Type B pancreatic cell (in vitro differentiated cells): ENCODE measurements around the gene ALG8. TPM values are rescaled to one million over a fixed set of nuclear protein-coding genes. Genes with fewer than 3 reads are reported as not detected.

Experiments used
- DNase-seq: peaks from one replicate; pipeline ENCODE4 v3.0.0; 2021; ENCODE audit warnings: mixed read lengths; ENCODE audit not compliant: unreplicated experiment; ENCODE audit errors: extremely low spot score
- H3K27ac Mint-ChIP-seq: 2 replicates; pipeline ENCODE4 v1.8.0; 2021; ENCODE audit warnings: mild to moderate bottlenecking, mixed read lengths
- H3K27me3 Mint-ChIP-seq: 2 replicates; pipeline ENCODE4 v1.8.0; 2021; ENCODE audit warnings: mixed read lengths
- H3K36me3 Mint-ChIP-seq: 2 replicates; pipeline ENCODE4 v1.8.0; 2021; ENCODE audit warnings: mixed read lengths
- H3K4me1 Mint-ChIP-seq: one replicate; pipeline ENCODE4 v1.8.0; 2021; ENCODE audit warnings: mixed read lengths; ENCODE audit not compliant: unreplicated experiment
- H3K4me3 Mint-ChIP-seq: 2 replicates; pipeline ENCODE4 v1.8.0; 2021; ENCODE audit warnings: mild to moderate bottlenecking, mixed read lengths
- H3K9me3 Mint-ChIP-seq: 2 replicates; pipeline ENCODE4 v1.8.0; 2021; ENCODE audit warnings: mixed read lengths
- CTCF ChIP-seq: fragments of 200-600 bp; sonication (generic); conservative IDR thresholded peaks from 2 replicates; pipeline ENCODE4 v1.5.0; 2021; ENCODE audit warnings: antibody characterized with exemption, mild to moderate bottlenecking
- total RNA-seq: library from RNA; stranded (reverse); gene quantifications from 2 replicates; pipeline ENCODE4 v1.2.1, GENCODE V29; 2021; ENCODE audit warnings: low replicate concordance

The ALG8 gene
- total RNA-seq, 1 donor from 2014 or later: 71.8 TPM

DNA sequence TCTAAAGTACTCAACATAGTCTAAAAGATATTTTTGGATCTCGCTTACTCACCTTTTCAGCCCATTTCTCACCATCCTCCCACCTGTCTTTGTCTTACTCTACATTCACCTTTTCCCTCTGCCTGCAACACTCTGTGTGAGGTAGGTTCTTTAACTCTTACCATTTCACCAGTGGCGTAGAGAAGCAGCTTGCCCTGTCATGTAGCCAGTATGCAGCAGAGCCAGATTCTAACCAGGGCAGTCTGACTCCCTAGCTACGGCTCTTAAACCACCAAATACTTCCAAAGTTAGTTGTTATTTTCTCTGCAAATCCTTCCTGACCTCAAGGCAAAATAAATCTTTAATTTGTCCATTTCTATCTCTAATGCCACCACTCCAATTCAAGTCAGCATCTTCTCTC, 7.5 kb downstream of the ALG8 start:
- H3K36me3 Mint-ChIP-seq: peaks cover 20% of the 10 kb centered on the region
- H3K4me3 Mint-ChIP-seq: no peak overlapping the region
- H3K27ac Mint-ChIP-seq: peak overlapping the region; percentile 3
- peaks cover 5% of the 10 kb centered on the region for H3K4me1 Mint-ChIP-seq
- no peak for DNase-seq
- no peaks in the 10 kb centered on the region for H3K27me3 Mint-ChIP-seq
- TF ChIP-seq CTCF: no peak
- H3K9me3 Mint-ChIP-seq: no peaks in the 10 kb centered on the region

DNA sequence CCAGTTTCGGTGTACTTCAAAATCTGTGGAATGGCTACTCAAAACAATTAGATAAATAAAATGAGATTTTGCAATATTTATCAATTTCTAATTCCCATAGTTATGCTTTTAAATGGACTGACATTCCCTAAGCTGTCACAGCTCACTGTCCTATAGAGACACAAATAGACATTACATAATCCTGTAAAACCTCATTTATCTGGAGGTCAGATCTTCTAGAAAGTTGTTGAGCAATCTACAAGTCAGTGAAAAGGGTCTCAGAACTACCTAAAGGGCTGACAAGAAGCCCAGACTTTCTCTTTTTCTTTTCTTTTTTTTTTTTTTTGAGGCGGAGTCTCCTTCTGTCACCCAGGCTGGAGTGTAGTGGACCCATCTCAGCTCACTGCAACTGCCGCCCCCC, 12.0 kb downstream of the ALG8 start:
- no peak overlapping the region for H3K4me3 Mint-ChIP-seq
- no peak for TF ChIP-seq CTCF
- peaks cover 5% of the 10 kb centered on the region for H3K4me1 Mint-ChIP-seq
- peaks cover 13% of the 10 kb centered on the region for H3K36me3 Mint-ChIP-seq
- DNase-seq: no peak
- no peaks in the 10 kb centered on the region for H3K9me3 Mint-ChIP-seq
- no peaks in the 10 kb centered on the region for H3K27me3 Mint-ChIP-seq
- H3K27ac Mint-ChIP-seq: no peak overlapping the region

DNA sequence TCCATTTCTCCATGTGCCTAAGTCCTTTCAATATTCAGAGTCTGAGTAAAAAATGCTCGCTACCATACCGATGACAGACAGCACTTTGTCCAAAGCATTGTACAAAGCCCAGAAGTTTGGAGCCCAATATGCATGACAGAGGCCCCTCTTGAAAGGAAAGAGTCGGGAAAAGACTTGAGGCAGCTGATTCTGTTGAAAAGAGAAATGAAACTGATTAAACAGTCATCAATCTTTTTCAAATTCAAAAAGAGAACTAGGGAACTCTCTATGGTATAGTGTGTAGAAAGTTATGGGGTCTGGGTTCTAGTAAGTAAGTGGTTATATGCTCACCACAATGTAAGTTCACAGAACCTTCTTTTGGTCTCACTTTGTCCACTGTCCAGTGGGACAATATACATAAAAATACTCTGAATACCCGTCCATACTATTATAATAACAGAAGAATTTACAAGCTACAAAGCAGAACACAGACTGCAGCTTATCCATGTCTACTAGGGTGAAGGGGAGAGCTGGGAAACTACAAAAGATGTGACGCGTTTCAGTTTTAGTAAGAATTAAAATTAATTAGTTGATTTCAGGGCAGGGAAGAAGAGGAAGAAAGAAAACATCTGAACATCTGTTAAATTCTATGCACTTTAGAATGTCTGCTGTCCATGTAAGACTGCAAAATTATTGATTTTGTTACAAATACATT, 26.7 kb downstream of the ALG8 start:
- no peaks in the 10 kb centered on the region for H3K27me3 Mint-ChIP-seq
- no peak overlapping the region for H3K4me3 Mint-ChIP-seq
- H3K4me1 Mint-ChIP-seq: no peaks in the 10 kb centered on the region
- no peak for DNase-seq
- peaks cover 29% of the 10 kb centered on the region for H3K36me3 Mint-ChIP-seq
- no peak for TF ChIP-seq CTCF
- H3K27ac Mint-ChIP-seq: no peak overlapping the region
- no peaks in the 10 kb centered on the region for H3K9me3 Mint-ChIP-seq

DNA sequence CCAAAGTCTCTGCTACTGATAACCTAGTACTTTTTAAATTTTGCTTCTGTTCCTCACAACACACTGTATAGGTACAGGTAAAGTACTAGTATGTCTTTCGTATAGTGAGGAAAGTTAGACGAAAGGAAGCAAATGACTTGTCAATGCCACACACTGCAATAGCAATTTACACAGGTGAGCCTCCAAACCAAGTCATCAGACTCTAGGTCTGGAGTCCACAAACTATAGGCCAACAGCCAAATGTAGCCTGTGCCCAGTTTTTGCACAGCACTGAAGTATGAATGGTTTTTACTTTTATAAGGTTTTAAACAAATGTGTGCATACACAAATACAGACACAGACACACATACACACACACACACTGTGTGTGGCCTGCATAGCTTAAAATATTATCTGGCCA, 28.1 kb downstream of the ALG8 start:
- Mint-ChIP-seq H3K9me3 (no peaks in the 10 kb centered on the region), H3K36me3 (peaks cover 26% of the 10 kb centered on the region), H3K4me1 (no peaks in the 10 kb centered on the region), H3K27ac (no peak overlapping the region), H3K27me3 (no peaks in the 10 kb centered on the region), H3K4me3 (no peak overlapping the region)
- no peak for DNase-seq
- TF ChIP-seq CTCF: no peak

- H3K27ac Mint-ChIP-seq: no peak overlapping the region
- H3K4me1 Mint-ChIP-seq: no peaks in the 10 kb centered on the region
- no peak overlapping the region for H3K4me3 Mint-ChIP-seq
- no peaks in the 10 kb centered on the region for H3K27me3 Mint-ChIP-seq
- no peaks in the 10 kb centered on the region for H3K9me3 Mint-ChIP-seq
- peaks cover 26% of the 10 kb centered on the region for H3K36me3 Mint-ChIP-seq
- no peak for DNase-seq
- TF ChIP-seq CTCF: no peak
These were observed 28.6 kb downstream of the ALG8 start for GRCh38 chr11:78110830-78111229.
